NCI-H524 treated with DMSO at 0.1 percent for 48 hours (cell line): Measurements from ENCODE around the gene DBI.
A peak's percentile ranks its signal among the peaks of the same experiment; 100 is the strongest.

Source experiments
- DNase-seq: peaks from one replicate; lab custom pipeline; 2025; lab: John Stamatoyannopoulos, UW

DBI gene

DNA sequence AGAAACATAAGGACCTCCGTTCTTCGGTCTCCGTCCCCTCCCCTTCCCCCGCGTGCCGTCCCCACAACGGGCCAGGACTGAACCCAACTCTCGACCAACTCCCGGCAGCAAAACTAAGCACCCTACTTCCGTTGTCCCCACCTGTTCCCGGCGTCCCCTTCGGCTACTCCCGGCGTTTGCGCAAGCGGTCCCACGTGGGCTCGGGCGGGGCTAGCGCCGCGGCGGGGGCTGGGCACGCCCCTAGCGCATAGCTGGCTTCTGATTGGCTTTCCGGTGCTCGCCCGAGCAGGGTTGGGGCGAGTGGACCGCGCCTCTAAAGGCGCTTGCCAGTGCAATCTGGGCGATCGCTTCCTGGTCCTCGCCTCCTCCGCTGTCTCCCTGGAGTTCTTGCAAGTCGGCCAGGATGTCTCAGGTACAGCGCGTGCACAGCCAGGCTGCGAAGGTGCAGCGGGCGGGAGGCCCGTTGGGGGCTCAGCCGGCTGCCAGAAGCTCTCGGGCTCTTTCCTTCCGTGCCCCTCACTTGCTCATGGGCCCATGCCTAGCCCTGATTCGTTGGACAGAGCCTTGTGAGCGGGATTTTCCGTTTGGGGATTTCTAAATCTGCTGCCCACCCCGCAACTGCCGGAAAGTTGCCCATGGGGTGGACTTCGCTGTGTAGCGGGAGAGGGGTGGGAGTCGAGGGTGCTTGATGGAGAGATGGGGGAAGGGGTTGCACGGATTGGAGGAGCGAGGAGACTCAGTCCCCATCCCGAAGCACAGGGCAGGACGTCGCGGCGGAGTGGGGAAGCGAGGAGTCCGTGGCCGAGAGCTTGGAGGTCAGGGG, at the start of gene DBI, which contains the start of gene C2orf76:
TSS of gene DBI (plus strand) at position 329 of the 823 bp plus-strand sequence. CDS start at position 404, 75 bp downstream.
TSS of gene C2orf76 (minus strand) at position 186 of the 823 bp plus-strand sequence. CDS start 26,875 bp downstream, outside the sequence.
- peak; percentile 80 for DNase-seq

DNA sequence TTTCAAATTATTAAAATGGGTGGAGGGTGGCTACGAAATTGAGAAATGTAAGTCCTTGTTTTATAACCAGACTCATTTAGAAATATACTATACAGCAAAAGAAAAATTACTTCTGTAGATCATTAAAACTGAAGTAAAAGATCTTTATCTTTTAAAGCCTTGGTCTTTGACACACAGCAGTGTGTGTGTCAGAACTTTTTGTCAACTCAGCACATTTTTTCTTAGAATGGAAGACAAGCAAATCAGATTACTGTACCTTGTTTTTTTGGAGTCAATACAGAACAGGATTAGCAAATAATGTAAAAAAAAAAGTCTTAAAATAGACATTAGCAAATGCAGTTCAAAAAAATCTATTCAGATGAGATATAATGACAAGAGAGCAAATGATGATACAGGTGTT, 49.2 kb upstream of the DBI start:
- no peak for DNase-seq

DNA sequence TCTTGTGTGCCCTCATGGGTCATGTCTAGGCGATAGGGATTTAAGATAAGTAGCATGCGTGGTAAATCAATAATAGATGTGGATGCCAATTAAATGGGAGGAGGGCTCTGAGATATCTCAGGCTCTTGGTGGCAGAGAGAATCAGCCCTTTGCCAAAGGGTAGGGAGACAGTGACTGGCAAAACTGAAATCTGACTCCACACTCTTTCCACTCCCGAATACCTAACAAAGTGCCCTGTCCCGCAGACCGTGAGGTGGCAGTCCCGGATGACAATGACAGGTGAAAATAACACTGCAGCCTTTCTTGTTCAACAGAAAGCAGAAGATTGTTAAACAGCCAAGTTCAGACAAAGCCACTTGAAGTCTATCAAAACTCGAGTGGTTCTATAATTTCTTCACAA, 47.2 kb upstream of the DBI start:
- DNase-seq, result no peak

DNA sequence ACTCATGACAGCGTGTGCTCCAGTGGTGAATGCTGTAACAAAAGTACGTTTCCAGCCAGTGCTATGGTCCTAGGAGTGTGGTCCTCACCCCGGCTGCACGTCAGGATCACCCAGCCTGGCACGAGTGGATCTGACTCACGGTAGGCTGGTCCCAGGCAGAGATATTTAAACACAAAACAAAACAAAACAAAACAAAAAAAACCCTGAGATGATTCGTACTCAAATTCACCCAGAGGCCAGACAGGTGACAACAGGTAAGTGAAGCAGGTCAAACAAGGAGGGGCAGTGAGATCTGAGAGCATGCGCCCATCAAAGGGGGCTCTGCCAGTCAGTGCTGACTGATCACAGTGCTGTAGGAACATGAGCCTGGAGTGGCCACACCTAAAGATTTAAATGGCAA, 43.3 kb upstream of the DBI start:
- DNase-seq, result no peak

DNA sequence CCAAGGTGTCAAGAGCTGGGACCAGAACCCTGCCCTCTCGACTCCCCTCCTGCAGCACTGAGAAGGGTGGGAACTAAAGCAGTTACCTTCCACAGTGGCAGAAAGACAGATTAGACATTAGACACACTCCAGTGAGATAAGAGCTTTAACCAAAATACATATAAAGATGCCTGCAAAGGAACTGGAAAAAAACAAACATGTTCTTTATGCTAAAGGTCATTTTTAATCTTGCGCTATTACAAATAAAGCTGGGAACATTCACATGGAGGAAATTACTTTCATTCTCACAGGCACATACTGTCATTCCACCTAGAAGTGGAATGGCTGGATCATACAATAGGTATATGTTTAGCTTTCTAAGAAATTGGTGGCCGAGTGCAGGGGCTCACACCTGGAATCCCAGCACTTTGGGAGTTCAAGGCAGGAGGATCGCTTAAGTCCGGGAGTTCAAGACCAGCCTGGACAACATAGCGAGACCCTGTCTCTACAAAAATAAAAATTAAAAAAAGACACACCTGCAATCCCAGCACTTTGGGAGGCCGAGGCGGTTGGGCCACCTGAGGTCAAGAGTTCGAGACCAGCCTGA, 42.0 kb upstream of the DBI start:
- DNase-seq, result no peak

DNA sequence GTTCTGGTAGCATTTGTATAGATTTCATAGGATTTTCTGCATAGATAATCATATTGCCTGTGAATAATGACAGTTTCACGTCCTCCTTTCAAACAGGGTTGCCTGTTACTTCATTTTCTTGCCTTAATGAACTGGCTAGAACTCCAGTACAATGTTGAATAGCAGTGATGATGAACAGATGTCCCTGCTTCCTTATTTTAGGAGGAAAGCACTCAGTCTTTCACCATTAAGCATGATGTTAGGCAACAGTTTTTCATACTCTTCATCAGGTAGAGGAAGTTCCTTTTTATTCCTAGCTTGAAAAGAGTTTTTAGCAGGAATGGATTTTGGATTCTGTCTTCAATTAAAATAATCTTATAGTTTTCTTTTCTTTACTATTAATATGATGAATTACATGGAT, 39.8 kb upstream of the DBI start:
- no peak for DNase-seq

DNA sequence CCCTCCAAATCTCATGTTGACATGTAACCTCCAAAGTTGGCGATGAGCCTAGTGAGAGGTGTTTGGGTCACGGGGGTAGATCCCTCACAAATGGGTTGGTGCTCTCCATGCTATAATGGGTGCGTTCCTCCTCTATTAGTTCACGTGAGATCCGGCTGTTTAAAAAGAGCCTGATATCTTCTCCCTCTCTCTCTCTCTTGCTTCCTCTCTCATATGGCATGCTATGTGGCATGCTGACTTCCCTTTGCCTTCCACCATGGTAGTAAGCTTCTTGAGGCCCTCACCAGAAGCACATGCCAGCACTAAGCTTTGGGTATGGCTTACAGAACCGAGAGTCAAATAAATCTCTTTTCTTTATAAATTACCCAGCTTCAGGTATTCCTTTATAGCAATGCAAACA, 39.3 kb upstream of the DBI start:
- no peak for DNase-seq

DNA sequence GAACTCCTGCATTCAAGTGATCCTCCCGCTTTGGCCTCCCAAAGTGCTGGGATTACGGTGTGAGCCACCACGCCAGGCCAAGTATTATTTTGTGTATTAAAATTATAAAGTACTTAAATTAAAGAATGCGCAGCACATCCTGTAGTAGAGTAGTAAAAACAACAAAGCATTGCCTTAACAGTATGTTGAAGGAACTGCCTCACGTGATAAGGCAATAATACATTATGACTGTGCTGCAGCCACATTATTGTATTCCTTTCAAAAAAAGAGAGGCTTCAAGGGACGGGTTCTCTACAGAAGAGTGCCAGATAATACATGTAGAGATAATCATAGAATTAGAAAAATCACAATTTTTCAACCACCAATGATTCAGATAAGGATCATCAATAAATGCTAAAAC, 33.8 kb upstream of the DBI start:
- no peak for DNase-seq

DNA sequence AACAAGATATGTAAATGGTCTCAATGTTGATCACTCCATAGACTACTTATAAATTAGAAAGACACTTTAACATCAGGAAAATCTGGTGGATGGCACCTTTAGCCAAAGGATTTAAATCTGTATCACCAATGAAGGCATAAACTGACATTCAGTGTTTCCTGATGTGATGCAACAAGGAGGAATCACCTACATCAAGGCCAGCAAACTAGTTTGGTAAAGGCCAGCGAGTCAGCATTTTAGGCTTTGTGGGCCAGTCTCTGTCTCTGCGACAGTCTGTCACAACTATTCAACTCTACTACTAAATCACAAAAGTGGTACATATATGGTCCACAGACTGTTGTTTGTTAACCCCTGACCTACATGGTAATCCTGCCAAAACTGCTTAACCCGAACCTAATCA, 33.4 kb upstream of the DBI start:
- no peak for DNase-seq

DNA sequence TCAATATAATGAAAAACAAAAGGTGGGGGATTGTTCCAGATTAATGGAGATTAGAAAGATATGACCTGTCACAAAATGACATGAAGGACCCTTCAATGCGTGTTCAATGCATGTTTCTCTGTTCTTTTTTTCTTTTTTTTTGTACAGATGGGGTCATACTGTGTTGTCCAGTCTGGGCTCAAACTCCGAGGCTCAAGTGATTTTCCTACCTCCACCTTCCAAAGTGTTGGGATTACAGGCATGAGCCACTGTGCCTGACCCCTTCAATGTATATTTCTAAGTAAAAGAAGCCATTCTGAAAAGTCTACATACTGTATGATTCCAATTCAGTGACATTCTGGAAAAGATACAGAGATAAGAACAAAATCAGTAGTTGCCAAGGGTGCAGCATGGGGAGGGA, 32.9 kb upstream of the DBI start:
- DNase-seq, result no peak

DNA sequence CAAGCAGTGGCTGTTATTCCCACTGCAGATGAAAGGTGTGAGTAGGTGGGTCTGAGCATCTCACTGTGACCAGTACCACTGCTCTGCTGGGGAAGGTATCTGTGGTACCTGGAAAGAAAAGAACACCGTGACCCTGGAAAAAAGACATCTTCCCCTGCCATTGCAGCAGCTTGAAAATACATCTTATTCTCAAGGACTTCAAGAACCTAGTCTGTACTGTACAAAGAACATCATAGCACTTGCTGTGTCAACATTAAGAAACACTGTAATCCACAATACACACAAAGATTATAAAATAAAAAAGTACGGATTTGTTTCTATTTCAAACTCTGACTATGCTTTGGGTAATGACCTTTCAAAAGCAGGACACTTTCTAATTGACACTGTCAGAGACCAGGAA, 29.0 kb upstream of the DBI start:
- no peak for DNase-seq

DNA sequence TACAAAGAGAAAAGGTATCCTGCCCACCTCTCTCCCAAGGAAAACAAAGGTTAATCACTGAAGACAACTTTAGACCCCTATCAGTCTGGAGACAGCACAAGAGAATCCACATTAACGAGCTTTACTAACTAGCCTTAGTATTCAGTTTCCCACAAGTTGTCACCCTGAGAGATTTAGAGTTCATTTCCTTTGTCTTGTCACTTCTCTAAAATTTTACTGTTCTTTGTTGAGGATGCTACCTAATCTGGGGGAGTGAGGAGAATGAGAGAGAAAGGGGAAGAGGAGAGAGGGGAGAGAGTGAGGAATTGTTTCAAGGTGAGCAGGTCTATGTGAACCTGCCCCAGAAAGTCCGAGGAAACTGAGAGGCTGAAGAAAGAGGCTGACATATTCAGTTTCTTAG, 28.5 kb upstream of the DBI start:
- DNase-seq, result no peak

DNA sequence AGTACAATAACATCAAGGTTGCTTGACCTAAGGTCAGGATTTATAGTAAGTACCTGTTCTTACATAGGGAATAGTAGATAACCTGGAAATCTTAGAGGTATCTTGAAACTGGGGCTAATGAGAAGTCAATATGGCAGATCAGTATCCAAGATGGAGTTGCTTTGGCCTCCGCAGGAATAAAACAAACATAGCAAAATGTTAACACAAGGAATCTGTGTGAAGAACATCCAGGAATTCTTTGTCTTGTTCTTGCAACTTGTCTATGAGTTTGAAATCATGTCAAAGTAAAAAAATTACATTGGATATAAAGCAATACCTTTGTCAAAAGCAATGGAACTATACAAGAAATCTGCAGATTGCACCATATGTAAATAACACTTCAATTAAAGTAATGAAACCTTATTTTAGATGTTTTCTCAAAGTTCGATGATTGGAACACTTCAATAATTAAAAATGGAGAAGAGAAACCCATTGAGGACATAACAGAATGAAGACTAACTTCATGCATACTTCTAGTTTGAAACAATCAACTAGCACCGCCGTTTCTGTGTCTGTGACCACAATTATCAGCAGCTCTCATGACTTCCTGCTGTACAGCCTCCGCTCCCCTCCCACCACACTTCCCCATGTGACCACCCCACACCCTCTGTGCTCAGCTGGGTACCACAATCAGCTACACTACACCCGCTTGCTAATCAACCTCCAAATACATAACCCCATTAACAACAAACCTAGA, 27.8 kb upstream of the DBI start:
- no peak for DNase-seq

DNA sequence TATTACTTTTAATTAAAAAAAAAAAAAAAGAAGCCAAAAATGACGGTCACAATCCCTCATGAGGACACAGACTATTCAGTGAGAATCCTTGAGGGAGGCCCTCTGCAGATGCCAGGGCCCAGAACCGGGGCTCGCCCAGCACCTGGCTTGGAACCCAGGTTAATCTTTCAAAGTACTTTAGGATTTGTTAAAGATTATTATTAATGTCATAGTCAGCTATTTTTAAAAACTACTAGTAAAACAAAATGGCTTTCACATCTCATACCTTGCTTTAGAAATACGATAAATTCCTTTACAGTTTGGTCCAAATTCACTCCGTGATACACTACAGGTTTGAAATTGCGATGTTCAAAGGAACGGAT, 27.2 kb upstream of the DBI start:
- no peak for DNase-seq

DNA sequence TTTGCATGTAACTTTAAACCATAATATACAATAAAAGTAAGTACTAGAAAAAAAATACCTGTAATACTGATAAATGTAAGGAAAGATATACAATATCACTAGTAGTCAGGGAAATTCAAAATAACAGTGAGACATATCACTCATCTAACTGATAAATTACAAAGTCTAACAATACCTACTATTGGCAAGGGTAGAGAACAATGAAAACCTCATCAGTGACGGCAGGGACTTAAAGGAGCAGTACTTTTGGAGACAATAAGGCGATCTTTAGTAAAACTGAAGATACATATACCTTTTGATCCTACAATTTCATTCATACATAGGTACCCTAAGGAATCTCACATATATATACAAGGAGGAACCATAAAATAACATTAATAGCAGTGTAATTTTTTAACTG, 25.1 kb upstream of the DBI start:
- DNase-seq, result no peak

DNA sequence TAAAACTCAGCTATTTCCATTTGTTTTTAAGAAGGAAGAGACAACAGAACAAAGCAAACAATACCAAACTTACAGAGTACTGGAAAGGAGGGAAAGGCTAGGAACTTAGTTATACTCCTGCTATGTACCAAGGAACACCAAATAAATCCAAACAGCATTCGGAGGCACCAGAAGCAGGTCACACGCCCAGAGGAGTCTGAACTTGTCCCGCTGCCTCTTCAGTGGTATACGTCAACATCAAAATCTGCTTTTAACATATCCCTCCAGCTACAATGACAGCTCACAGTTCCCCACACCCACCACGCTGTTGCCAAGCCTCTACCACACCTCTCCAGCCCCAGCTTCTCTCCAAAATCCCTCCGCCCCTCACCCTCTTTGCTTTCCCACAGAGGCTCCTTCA, 17.5 kb upstream of the DBI start:
- no peak for DNase-seq

DNA sequence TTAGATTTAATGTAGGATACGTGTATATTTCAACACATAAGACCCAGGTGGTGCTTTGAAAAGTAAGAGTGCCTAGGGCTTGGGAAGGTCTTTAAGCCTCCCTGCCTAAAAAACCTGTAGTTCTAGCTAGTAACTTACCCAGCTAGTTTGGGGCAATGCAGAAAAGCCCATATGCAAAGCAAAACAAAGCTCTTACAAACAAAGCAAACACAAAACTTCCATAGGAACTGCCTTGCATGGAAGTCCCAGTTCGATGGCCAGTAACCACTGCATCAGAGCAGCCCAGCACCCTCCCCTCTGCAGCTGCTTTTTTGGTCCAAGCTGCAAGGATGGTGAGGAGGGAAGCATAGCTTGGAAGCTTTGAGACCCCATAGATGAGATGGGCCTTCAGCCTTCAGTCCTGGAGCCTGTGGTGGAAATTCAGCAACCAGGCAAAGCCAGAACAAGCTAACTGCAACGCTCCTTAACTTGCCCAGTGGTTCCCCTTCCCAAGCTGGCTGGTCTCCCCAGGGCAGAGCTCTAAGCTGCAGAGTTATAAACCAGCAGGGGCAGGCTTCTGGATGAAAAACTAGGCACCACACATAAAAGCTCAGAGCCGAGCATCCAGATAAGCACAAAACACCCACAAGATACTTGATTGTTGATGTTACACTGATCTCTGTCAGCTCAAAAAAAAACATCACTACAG, 16.3 kb upstream of the DBI start:
- DNase-seq, result no peak

DNA sequence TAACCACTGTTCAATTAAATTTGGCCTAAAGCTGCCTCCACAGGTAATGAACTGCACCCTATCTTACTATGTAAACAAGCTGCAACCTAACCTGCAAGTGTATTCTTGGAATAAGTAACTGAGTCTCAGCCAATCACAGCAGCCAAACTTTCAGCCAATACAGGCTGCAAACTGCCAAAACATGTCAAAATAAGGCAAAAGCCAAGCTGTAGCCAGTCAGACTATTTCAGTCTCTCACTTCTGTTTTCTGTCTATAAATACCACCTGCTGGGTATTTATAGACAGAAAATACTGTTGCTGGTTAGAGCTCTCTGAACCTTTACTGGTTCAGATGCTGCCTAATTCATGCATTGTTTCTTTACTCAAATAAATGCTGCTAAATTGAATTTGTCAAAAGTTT, 14.4 kb upstream of the DBI start:
- DNase-seq, result no peak

DNA sequence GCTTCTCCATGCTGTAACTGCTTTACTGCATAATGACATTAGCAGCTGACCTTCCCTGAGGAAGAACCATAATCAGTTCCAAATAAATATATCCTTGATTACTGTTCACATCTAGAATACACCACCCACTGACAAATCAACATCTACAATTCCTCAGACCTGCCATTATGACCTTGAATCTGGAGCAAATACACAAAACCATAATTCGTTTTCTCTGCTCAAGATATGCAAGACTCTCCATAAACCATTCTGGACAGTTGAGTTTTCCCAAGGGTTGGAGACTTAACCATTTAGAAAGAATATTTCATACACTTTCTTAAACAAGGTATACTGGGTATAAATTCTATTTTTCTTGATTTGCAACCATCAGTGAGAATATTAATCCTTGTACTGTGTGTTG, 11.9 kb upstream of the DBI start:
- DNase-seq, result no peak

DNA sequence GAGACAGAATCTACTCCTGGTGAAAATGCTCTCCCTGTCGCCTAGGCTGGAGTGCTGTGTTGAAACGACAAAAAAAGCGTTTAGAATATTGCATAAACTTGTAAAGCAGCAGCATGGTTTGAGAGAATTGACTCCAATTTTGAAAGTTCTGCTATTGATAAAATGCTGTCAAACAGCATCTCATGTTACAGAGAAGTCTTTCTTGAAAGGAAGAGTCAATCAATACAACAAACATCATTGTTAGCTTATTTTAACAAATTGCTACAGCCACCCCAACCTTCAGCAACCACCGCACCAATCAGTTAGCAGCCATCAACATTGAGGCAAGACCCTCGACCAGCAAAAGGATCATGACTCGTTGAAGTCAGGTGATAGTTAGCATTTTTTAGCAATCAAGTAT, 7.0 kb upstream of the DBI start:
- DNase-seq, result no peak

DNA sequence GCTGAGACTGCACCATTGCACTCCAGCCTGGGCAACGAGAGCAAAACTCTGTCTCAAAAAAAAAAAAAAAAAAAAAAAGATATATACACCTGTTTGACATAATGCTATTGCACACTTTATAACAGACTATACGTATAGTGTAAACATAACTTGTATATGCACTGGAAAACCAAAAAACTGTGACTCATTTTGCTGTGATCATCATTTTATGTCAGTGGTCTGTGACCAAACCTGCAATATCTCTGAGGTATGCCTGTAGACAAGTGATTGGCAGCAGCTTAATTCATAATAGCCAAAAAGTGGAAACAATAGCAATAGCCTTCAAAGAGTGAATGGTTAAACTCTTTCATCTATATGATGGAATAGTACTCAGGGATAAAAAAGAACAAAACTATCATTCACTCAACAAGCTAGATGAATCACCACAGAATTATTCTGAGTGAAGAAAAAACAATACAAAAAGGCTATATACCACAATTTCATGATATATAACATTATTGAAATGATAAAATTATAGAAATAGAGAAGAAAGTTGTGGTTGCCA, 6.3 kb upstream of the DBI start:
- no peak for DNase-seq

DNA sequence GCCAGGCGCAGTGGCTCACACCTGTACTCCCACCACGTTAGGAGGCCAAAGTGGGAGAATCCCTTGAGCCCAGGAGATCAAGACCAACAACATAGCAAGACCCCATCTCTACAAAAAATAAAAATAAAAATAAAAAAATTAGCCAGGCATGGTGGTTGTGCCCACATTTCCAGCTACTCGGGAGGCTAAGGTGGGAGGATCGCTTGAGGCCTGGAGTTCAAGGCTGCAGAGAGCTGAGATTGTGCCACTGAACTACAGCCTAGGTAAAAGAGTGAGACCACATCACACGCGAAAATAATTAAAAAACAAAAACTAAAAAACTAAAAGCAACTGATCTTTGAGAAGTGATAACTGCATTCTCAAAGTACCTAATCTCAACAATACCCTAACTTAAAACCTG, 2.0 kb upstream of the DBI start:
- no peak for DNase-seq
